HL-60 (cell line): ENCODE data around the gene PPM1E.

Source experiments
- POLR2AphosphoS5 ChIP-seq: IDR thresholded peaks from 2 replicates; pipeline ENCODE4 v1.6.1; 2012; ENCODE audit warnings: low read depth
- TF ChIP-seq, protein P1 (sequence below): IDR thresholded peaks from one replicate; pipeline ENCODE4 v1.5.1; 2011; ENCODE audit warnings: low read length, control low read depth, inconsistent platforms; ENCODE audit not compliant: insufficient read depth

DNA sequence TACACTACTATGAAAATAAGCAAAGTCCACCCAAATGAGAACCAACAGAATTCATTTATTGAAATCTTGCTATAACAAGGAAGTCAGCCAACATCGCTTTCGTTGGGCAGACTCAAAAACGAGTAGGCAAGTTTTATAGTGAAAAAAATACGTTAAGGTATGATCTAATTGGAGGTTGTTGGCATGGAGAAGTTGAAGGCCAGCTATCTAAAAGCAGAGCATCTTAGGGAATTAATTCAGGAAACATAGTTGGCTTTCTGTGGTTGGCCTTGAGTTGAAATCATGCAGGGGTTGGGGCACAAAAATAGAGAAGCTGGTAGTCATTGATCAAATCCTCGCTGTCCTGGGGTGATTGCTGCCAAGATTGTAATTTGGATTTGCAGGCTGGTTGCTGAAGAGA is 118.3 kb downstream of the PPM1E start:
- TF ChIP-seq, protein P1, sequence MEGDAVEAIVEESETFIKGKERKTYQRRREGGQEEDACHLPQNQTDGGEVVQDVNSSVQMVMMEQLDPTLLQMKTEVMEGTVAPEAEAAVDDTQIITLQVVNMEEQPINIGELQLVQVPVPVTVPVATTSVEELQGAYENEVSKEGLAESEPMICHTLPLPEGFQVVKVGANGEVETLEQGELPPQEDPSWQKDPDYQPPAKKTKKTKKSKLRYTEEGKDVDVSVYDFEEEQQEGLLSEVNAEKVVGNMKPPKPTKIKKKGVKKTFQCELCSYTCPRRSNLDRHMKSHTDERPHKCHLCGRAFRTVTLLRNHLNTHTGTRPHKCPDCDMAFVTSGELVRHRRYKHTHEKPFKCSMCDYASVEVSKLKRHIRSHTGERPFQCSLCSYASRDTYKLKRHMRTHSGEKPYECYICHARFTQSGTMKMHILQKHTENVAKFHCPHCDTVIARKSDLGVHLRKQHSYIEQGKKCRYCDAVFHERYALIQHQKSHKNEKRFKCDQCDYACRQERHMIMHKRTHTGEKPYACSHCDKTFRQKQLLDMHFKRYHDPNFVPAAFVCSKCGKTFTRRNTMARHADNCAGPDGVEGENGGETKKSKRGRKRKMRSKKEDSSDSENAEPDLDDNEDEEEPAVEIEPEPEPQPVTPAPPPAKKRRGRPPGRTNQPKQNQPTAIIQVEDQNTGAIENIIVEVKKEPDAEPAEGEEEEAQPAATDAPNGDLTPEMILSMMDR = no peak
- TF ChIP-seq POLR2AphosphoS5 = no peak
